GM19043 (cell line): ENCODE results near the gene TEF.
"Not testable (repeated sequence)": the region's sequence is repeated elsewhere in the genome, so short reads cannot be mapped to it uniquely, and the experiment has no call there.

Experiments
- ATAC-seq: cut with Tn5 transposase; IDR thresholded peaks from one replicate; pipeline ENCODE4 v1.9.1; 2021; ENCODE audit warnings: low read depth; ENCODE audit not compliant: unreplicated experiment

Gene TEF

GRCh38 chr22:41380993-41381328 lies 781 bp upstream of the TEF start:
- ATAC-seq: no peak

- ATAC-seq: peak; percentile 19
Observed at GRCh38 chr22:41382098-41382578, 396 bp downstream of the TEF start.

GRCh38 chr22:41382610-41383009 lies 868 bp downstream of the TEF start:
- no peak for ATAC-seq

- no peak for ATAC-seq
Observed at GRCh38 chr22:41383085-41383484, 1.3 kb downstream of the TEF start.

- no peak for ATAC-seq
Observed at GRCh38 chr22:41384128-41384527, 2.4 kb downstream of the TEF start.

GRCh38 chr22:41387341-41387740 lies 5.6 kb downstream of the TEF start:
- no peak for ATAC-seq

- no peak for ATAC-seq
Observed at GRCh38 chr22:41394012-41394356, 12.2 kb downstream of the TEF start.

GRCh38 chr22:41395531-41396240 lies 13.9 kb downstream of the TEF start:
- ATAC-seq: no peak

- no peak for ATAC-seq
Observed at GRCh38 chr22:41397143-41397811, 15.5 kb downstream of the TEF start.

GRCh38 chr22:41398921-41399320 lies 17.2 kb downstream of the TEF start:
- ATAC-seq: no peak

GRCh38 chr22:41401781-41402648 lies 20.3 kb downstream of the TEF start:
- no peak for ATAC-seq

- ATAC-seq: not testable (repeated sequence)
Observed at GRCh38 chr22:41402851-41403250, 21.1 kb downstream of the TEF start.

GRCh38 chr22:41403532-41404318 lies 22.0 kb downstream of the TEF start:
- ATAC-seq: peak; percentile 66

- ATAC-seq: no peak
Observed at GRCh38 chr22:41405588-41405987, 23.8 kb downstream of the TEF start.

- ATAC-seq: no peak
Observed at GRCh38 chr22:41406410-41406809, 24.7 kb downstream of the TEF start.

GRCh38 chr22:41407433-41407832 lies 25.7 kb downstream of the TEF start:
- ATAC-seq: no peak

GRCh38 chr22:41408665-41409064 lies 26.9 kb downstream of the TEF start:
- no peak for ATAC-seq

- ATAC-seq: no peak
Observed at GRCh38 chr22:41410311-41410751, 28.6 kb downstream of the TEF start.

GRCh38 chr22:41411021-41411851 lies 29.5 kb downstream of the TEF start:
- no peak for ATAC-seq

- no peak for ATAC-seq
Observed at GRCh38 chr22:41415554-41415953, 33.8 kb downstream of the TEF start.
